ENCODE results near the gene ARID3A.

Gene ARID3A

GRCh38 chr19:991932-992669 is 66.3 kb downstream of the ARID3A start:
- intact Hi-C loops (cut with DNase I; ENCODE audit: low total_unique reads): no loop called here
- no peak overlapping the region for H3K27ac ChIP-seq
- TF ChIP-seq CTCF (IDR thresholded peaks at IDR 0.05): no peak
- no peaks in the 10 kb centered on the region for H3K9me3 ChIP-seq
- no peak overlapping the region for H3K4me3 ChIP-seq
- peaks cover 0 to 12% (median 6%) of the 10 kb centered on the region in 4 donors for H3K4me1 ChIP-seq
- peaks cover 0 to 49% of the 10 kb centered on the region in 2 donors for H3K27me3 ChIP-seq
- DNase-seq: no peak
- H3K36me3 ChIP-seq: peaks cover 42 to 75% (median 59%) of the 10 kb centered on the region in 3 donors

DNA sequence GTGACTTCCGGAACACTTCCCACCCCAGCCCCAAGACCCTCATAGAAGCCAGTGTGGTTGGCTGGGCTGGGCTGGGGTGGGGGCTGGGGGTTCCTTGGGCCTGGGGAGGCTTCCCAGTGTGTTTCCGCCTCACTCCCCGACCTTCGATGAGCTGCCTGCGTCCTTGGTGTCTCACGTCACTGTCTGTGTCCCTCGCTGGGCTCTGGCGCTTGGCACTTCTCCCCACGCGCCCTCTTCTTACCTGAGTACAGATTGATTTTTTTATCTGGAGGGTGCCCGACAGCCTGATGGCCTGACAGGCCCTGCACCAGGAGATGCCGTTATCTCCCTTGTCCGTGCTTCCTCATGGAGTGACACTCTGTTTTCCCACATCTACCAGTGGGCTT is 66.8 kb downstream of the ARID3A start:
- Histone ChIP-seq H3K9me3 (no peaks in the 10 kb centered on the region), H3K27me3 (peaks cover 0 to 55% of the 10 kb centered on the region in 2 donors), H3K36me3 (peaks cover 42 to 69% (median 57%) of the 10 kb centered on the region in 3 donors), H3K27ac (no peak overlapping the region), H3K4me3 (no peak overlapping the region), H3K4me1 (peaks cover 0 to 12% (median 6%) of the 10 kb centered on the region in 4 donors)
- TF ChIP-seq CTCF (IDR thresholded peaks at IDR 0.05): no peak
- no peak for DNase-seq
- intact Hi-C loops (cut with DNase I; ENCODE audit: low total_unique reads): no loop called here

GRCh38 chr19:993361-993830 is 67.6 kb downstream of the ARID3A start:
- no peaks in the 10 kb centered on the region for H3K9me3 ChIP-seq
- peaks cover 42 to 64% (median 52%) of the 10 kb centered on the region in 3 donors for H3K36me3 ChIP-seq
- intact Hi-C loops (cut with DNase I; ENCODE audit: low total_unique reads): no loop called here
- no peak overlapping the region for H3K27ac ChIP-seq
- DNase-seq: no peak
- no peak overlapping the region for H3K4me3 ChIP-seq
- H3K4me1 ChIP-seq: peaks cover 0 to 12% (median 6%) of the 10 kb centered on the region in 4 donors
- H3K27me3 ChIP-seq: peaks cover 0 to 61% of the 10 kb centered on the region in 2 donors
- TF ChIP-seq CTCF (IDR thresholded peaks at IDR 0.05): no peak

DNA sequence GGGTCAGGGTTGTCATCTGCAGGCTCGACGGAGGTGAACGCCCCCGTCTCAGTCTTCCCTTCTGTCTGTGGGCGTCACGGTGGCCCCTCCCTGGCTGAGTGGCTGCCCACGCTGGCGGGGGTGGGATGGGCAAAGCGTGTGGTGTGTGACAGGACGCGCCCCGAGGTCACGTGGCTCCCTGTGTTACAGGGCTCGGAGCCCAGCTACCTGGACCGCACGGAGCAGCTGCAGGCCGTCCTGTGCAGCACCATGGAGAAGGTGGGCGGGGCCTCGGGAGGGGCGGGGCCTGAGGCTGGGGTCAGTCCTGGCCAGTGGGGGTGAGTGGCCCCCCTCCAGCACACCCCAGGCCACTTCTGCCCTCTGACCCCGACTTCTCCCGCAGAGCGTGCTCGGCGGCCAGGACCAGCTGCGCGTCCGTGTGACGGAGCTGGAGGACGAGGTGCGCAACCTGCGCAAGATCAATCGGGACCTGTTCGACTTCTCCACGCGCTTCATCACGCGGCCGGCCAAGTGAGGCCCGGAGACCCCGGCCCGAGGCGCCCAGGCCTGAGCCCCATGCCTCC is 68.1 kb downstream of the ARID3A start:
- no peaks in the 10 kb centered on the region for H3K9me3 ChIP-seq
- H3K4me1 ChIP-seq: peaks cover 0 to 12% (median 6%) of the 10 kb centered on the region in 4 donors
- peaks cover 0 to 66% of the 10 kb centered on the region in 2 donors for H3K27me3 ChIP-seq
- intact Hi-C loops (cut with DNase I; ENCODE audit: low total_unique reads): no loop called here
- no peak for DNase-seq
- H3K4me3 ChIP-seq: no peak overlapping the region
- no peak for TF ChIP-seq CTCF (IDR thresholded peaks at IDR 0.05)
- no peak overlapping the region for H3K27ac ChIP-seq
- peaks cover 42 to 61% (median 48%) of the 10 kb centered on the region in 3 donors for H3K36me3 ChIP-seq

DNA sequence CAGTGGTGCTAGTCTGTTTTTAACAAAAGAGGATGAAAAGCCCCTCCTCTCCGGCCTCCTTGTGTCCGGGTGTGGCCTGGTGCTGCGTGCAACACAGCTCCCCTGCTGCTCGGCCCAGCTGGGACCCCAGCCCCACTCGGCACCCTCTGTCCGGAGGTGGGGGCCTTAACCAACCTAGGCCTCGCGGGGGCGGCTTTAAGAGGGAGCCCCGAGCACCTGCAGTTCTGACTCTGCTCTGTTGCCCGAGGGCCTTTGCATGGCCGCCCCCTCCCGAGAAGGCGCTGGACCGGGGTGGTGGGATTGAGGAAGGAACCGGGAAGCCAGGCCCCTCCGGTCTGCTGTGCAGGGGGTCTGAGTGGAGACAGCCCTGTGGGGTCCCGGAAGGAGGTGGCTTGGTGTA is 68.7 kb downstream of the ARID3A start:
- no peak for DNase-seq
- peaks cover 0 to 72% of the 10 kb centered on the region in 2 donors for H3K27me3 ChIP-seq
- no peak overlapping the region for H3K4me3 ChIP-seq
- H3K27ac ChIP-seq: no peak overlapping the region
- no peak for TF ChIP-seq CTCF (IDR thresholded peaks at IDR 0.05)
- H3K9me3 ChIP-seq: no peaks in the 10 kb centered on the region
- intact Hi-C loops (cut with DNase I; ENCODE audit: low total_unique reads): no loop called here
- peaks cover 0 to 12% (median 6%) of the 10 kb centered on the region in 4 donors for H3K4me1 ChIP-seq
- H3K36me3 ChIP-seq: peaks cover 37 to 57% (median 43%) of the 10 kb centered on the region in 3 donors
